ENCODE measurements around the gene PRDX5. TPM values are rescaled to one million over a fixed set of nuclear protein-coding genes. Genes with fewer than 3 reads are reported as not detected.

PRDX5 gene
- total RNA-seq, 2 donors from 2014 or later = 235 to 289 TPM

DNA sequence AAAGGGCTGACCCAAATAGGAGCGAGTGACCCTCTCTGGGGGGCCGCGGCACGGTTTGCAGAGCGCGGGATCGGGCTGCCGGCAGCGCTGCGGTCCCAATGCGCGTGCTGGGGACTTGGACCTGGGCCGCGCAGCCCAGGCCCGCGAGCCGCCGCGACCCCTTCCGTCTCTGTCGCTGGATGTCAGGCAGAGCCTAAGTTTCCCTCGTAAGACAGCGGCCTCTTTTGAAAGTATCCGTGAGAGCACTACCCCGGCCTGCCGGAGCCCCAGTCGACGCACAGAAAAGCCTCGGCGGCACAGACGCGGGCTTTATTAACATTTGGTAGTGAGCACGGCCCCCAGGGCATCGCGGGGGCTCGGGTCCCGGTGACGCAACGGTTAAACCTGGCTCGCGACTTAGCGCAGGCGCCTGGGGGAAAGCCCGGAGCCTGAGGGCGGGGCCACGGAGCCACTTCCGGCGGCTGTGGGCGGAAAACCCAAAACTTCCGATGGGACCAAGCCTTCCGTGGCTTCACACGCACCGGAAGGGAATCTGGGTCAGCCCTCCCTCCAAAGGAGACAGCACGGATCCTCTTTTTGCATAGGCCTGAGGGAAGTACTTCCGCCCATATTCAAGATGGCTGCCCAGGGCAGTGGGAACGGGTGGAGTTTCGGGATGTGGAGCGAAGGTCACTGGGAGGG lies 48.2 kb upstream of the PRDX5 start:
- Mint-ChIP-seq H3K4me1 (peaks cover 14% of the 10 kb centered on the region), H3K27me3 (ENCODE audit: insufficient read depth) (no peaks in the 10 kb centered on the region), H3K9me3 (no peaks in the 10 kb centered on the region), H3K27ac (peak overlapping the region; percentile 99), H3K36me3 (ENCODE audit: low read depth) (peaks cover 17% of the 10 kb centered on the region), H3K4me3 (peak overlapping the region; percentile 95)
- TF ChIP-seq, protein P1, sequence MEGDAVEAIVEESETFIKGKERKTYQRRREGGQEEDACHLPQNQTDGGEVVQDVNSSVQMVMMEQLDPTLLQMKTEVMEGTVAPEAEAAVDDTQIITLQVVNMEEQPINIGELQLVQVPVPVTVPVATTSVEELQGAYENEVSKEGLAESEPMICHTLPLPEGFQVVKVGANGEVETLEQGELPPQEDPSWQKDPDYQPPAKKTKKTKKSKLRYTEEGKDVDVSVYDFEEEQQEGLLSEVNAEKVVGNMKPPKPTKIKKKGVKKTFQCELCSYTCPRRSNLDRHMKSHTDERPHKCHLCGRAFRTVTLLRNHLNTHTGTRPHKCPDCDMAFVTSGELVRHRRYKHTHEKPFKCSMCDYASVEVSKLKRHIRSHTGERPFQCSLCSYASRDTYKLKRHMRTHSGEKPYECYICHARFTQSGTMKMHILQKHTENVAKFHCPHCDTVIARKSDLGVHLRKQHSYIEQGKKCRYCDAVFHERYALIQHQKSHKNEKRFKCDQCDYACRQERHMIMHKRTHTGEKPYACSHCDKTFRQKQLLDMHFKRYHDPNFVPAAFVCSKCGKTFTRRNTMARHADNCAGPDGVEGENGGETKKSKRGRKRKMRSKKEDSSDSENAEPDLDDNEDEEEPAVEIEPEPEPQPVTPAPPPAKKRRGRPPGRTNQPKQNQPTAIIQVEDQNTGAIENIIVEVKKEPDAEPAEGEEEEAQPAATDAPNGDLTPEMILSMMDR (conservative IDR thresholded peaks at IDR 0.05) = peak; percentile 40
- Histone ChIP-seq H3K27me3 (ENCODE audit: control insufficient read depth, insufficient read depth, low read length, poor library complexity, severe bottlenecking) (no peaks in the 10 kb centered on the region), H3K36me3 (ENCODE audit: control insufficient read depth, insufficient read depth, low read length) (peaks cover 4% of the 10 kb centered on the region), H3K9ac (ENCODE audit: extremely low read depth, low read length, poor library complexity, severe bottlenecking) (peak overlapping the region; percentile 91), H3K9me3 (ENCODE audit: control insufficient read depth, low read length) (no peaks in the 10 kb centered on the region), H3K4me3 (ENCODE audit: low read length) (peak overlapping the region; percentile 95), H3K4me1 (ENCODE audit: control insufficient read depth, insufficient read depth, low read length) (no peaks in the 10 kb centered on the region), H3K27ac (ENCODE audit: low read depth, low read length) (peak overlapping the region; percentile 94)
- WGBS, 2 experiments (ENCODE audit: insufficient coverage in 1 of 2, insufficient read length in 1 of 2) = 0% methylated on average over 25 to 58 of the region's 58 CpGs
- peak; percentile 99 for DNase-seq

DNA sequence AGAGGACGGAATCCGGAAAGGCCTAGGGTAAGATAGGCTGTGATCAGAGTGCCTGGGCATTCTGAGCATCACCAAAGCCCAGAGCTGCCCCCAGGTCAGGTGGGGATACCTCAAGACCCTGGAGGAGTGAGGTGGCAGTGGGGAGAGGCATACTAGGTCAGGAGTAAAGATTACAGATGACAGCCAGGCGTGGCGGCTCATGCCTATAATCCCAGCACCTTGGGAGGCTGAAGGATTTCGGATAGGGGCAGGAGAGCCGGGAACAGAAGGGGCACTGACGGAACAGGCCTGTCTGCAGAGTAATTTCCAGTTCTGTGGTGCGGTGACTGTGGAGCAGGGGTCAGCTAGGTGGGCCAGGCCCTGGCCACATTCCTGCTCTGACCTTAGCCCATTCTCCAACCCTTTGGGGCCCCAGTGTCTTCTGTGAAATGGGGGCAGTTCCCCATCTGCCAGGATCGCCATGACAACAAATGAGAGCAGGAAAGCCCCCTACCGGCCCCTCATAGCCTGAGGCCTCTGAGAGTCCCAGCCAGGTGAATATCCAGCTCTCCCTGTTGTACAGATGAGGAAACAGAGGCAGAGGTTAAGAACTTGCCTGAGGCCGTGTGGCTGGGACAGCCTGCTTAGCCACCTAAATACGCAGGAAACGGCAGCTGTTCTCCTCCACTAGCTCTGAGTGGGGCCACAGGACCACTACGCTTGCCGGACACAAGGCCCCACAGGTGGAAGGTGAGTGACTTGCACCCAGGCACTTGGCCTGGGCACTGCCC lies 42.7 kb upstream of the PRDX5 start:
- TF ChIP-seq, protein P1 (conservative IDR thresholded peaks at IDR 0.05) = no peak

DNA sequence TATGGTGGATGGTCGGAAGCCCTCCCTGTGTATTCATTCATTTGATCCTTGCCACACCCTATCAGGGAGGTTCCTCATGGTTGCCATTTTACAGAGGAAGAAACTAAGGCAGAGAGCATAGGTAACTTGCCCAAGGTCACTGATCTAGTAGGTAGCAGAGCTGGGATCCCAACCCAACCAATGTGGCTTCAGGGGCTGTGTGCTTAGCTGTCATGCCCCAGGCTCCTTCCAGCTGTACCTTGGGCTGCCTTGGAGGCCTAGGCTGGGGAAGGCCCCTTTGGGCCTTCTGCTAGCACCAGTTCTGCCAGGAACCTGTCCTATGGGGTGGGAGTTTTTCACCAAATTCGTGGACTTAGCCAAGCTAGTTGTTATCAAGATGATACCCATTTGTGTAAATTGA lies 42.1 kb upstream of the PRDX5 start:
- no peaks in the 10 kb centered on the region for H3K9me3 Mint-ChIP-seq
- H3K27me3 Mint-ChIP-seq (ENCODE audit: insufficient read depth) = no peaks in the 10 kb centered on the region
- H3K4me1 Mint-ChIP-seq = peaks cover 3% of the 10 kb centered on the region
- H3K27ac ChIP-seq (ENCODE audit: low read depth, low read length) = no peak overlapping the region
- no peaks in the 10 kb centered on the region for H3K9me3 ChIP-seq (ENCODE audit: control insufficient read depth, low read length)
- H3K27me3 ChIP-seq (ENCODE audit: control insufficient read depth, insufficient read depth, low read length, poor library complexity, severe bottlenecking) = no peaks in the 10 kb centered on the region
- H3K4me3 Mint-ChIP-seq = no peak overlapping the region
- TF ChIP-seq, protein P1 (conservative IDR thresholded peaks at IDR 0.05) = no peak
- WGBS, 2 experiments (ENCODE audit: insufficient coverage in 1 of 2, insufficient read length in 1 of 2) = 95 to 100% methylated on average over 1 to 2 of the region's 2 CpGs
- no peak for DNase-seq
- H3K36me3 ChIP-seq (ENCODE audit: control insufficient read depth, insufficient read depth, low read length) = peaks cover 9% of the 10 kb centered on the region
- no peak overlapping the region for H3K27ac Mint-ChIP-seq
- H3K4me3 ChIP-seq (ENCODE audit: low read length) = no peak overlapping the region
- H3K9ac ChIP-seq (ENCODE audit: extremely low read depth, low read length, poor library complexity, severe bottlenecking) = no peak overlapping the region
- H3K36me3 Mint-ChIP-seq (ENCODE audit: low read depth) = peaks cover 19% of the 10 kb centered on the region
- no peaks in the 10 kb centered on the region for H3K4me1 ChIP-seq (ENCODE audit: control insufficient read depth, insufficient read depth, low read length)

More for the DNA sequence above, 42.7 kb upstream of the PRDX5 start:
- Mint-ChIP-seq H3K9me3 (no peaks in the 10 kb centered on the region), H3K36me3 (ENCODE audit: low read depth) (peaks cover 19% of the 10 kb centered on the region), H3K4me1 (peaks cover 3% of the 10 kb centered on the region), H3K27ac (no peak overlapping the region), H3K27me3 (ENCODE audit: insufficient read depth) (no peaks in the 10 kb centered on the region), H3K4me3 (no peak overlapping the region)
- H3K9ac ChIP-seq (ENCODE audit: extremely low read depth, low read length, poor library complexity, severe bottlenecking) = no peak overlapping the region
- peaks cover 9% of the 10 kb centered on the region for H3K36me3 ChIP-seq (ENCODE audit: control insufficient read depth, insufficient read depth, low read length)
- no peak overlapping the region for H3K27ac ChIP-seq (ENCODE audit: low read depth, low read length)
- no peaks in the 10 kb centered on the region for H3K4me1 ChIP-seq (ENCODE audit: control insufficient read depth, insufficient read depth, low read length)
- H3K9me3 ChIP-seq (ENCODE audit: control insufficient read depth, low read length) = no peaks in the 10 kb centered on the region
- 90 to 96% methylated on average over 13 to 15 of the region's 15 CpGs for WGBS, 2 experiments (ENCODE audit: insufficient coverage in 1 of 2, insufficient read length in 1 of 2)
- no peak overlapping the region for H3K4me3 ChIP-seq (ENCODE audit: low read length)
- DNase-seq = no peak
- H3K27me3 ChIP-seq (ENCODE audit: control insufficient read depth, insufficient read depth, low read length, poor library complexity, severe bottlenecking) = no peaks in the 10 kb centered on the region
